ENCODE measurements around the gene ELFN1.

Gene ELFN1

DNA sequence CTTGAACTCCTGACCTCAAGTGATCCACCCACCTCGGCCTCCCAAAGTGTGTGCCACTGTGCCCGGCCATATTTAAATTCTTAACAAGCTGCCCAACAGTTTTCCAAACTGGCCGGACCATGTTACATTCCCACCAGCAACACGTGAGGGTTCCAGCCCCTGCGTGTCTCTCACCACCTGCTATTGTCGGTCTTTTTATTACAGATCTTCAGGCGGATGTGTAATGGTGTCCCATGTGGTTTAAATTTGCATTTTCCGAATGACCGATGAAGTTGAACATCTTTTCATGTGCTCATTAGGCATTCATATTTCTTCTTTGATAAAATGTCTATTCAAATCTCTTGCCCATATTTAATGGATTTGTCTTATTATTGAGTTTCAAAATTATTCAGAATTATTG lies 11.5 kb downstream of the ELFN1 start:
- Mint-ChIP-seq H3K36me3 (ENCODE audit: low read depth) (no peaks in the 10 kb centered on the region), H3K27me3 (peaks cover 32% of the 10 kb centered on the region), H3K4me1 (ENCODE audit: low read depth) (no peaks in the 10 kb centered on the region), H3K27ac (no peak overlapping the region), H3K9me3 (peaks cover 40% of the 10 kb centered on the region), H3K4me3 (no peak overlapping the region)
- intact Hi-C loops (cut with micrococcal nuclease), result no loop called here

DNA sequence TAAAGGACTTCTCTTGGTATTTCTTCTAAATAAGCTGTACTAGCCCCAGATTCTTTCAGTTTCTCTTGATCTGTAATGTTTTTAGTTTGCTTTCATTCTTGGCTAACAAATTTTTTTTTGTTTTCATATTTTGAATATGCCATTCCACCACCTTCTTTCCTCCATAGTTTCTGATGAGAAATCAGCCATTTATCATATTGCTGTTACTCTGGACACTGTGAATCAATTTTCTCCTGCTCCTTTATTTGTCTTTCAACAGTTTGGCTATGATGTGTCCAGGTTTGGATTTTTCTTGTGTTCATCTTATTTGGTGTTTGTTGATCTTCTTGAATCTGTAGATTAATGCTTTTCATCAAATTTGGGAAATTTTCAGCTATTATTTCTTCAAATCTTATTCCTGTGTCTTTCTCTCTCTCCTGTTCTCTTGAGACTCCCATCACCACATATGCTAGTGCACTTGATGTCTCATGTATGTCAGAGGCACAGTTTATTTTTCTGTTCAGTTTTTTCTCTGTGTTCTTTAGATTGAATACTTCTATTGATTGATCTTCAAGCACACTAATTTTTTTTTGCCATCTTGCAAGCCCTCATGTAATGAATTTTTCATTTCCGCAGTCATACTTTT lies 15.0 kb downstream of the ELFN1 start:
- intact Hi-C loops (cut with micrococcal nuclease), result no loop called here
- Mint-ChIP-seq H3K36me3 (ENCODE audit: low read depth) (no peaks in the 10 kb centered on the region), H3K27ac (no peak overlapping the region), H3K27me3 (peaks cover 32% of the 10 kb centered on the region), H3K9me3 (peaks cover 40% of the 10 kb centered on the region), H3K4me1 (ENCODE audit: low read depth) (no peaks in the 10 kb centered on the region), H3K4me3 (no peak overlapping the region)

DNA sequence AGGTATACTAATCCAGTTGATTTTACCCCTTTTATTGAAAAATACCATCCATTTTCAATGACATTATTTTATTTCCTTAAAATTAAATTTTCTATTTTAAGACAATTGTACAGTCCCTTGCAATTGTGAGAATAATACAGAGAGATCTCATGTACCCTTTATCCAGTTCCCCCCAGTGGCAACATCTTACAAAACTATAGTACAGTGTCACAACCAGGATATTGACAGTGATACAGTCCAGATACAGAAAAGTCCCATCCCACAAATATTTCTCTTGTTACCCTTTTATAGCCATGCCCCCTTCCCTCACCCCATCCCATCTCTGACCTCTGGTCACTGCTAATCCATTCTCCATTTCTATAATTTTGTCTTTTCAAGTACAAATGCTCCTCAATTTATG lies 18.5 kb downstream of the ELFN1 start:
- Mint-ChIP-seq H3K4me3 (no peak overlapping the region), H3K9me3 (peaks cover 29% of the 10 kb centered on the region), H3K27ac (no peak overlapping the region), H3K27me3 (peaks cover 21% of the 10 kb centered on the region), H3K36me3 (ENCODE audit: low read depth) (no peaks in the 10 kb centered on the region), H3K4me1 (ENCODE audit: low read depth) (no peaks in the 10 kb centered on the region)
- intact Hi-C loops (cut with micrococcal nuclease), result no loop called here

GRCh38 chr7:1689311-1689710 lies 19.2 kb downstream of the ELFN1 start:
- peaks cover 21% of the 10 kb centered on the region for H3K9me3 Mint-ChIP-seq
- peaks cover 17% of the 10 kb centered on the region for H3K27me3 Mint-ChIP-seq
- intact Hi-C loops (cut with micrococcal nuclease), result no loop called here
- H3K4me1 Mint-ChIP-seq (ENCODE audit: low read depth), result no peaks in the 10 kb centered on the region
- H3K27ac Mint-ChIP-seq, result no peak overlapping the region
- no peak overlapping the region for H3K4me3 Mint-ChIP-seq
- H3K36me3 Mint-ChIP-seq (ENCODE audit: low read depth), result no peaks in the 10 kb centered on the region

DNA sequence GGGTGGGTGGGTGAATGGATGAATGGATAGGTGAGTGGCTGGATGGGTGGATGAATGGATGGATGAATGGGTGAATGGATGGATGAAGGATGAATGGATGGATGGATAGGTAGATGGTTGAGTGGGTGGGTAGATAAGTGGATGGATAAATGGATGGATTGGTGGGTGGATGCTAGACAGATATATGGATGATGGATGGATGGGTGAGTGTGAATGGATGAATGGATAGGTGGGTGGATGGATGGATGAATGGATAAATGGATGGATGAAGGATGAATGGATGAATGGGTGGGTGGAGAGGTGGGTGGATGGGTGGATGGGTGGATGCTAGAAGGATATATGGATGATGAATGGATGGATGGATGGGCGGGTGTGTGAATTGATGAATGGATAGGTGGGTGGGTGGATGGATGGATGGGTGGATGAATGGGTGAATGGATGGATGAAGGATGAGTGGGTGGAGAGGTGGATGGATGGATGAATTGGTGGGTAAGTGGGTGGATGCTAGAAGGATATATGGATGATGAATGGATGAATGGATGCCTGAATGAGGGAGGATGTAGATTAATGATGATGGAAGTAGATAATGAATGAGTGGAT lies 20.4 kb downstream of the ELFN1 start:
- H3K27ac Mint-ChIP-seq, result no peak overlapping the region
- peaks cover 10% of the 10 kb centered on the region for H3K9me3 Mint-ChIP-seq
- no peaks in the 10 kb centered on the region for H3K4me1 Mint-ChIP-seq (ENCODE audit: low read depth)
- intact Hi-C loops (cut with micrococcal nuclease), result no loop called here
- peaks cover 10% of the 10 kb centered on the region for H3K27me3 Mint-ChIP-seq
- no peaks in the 10 kb centered on the region for H3K36me3 Mint-ChIP-seq (ENCODE audit: low read depth)
- no peak overlapping the region for H3K4me3 Mint-ChIP-seq

- intact Hi-C loops (cut with micrococcal nuclease), result no loop called here
- no peaks in the 10 kb centered on the region for H3K36me3 Mint-ChIP-seq (ENCODE audit: low read depth)
- H3K4me3 Mint-ChIP-seq, result no peak overlapping the region
- peaks cover 10% of the 10 kb centered on the region for H3K27me3 Mint-ChIP-seq
- no peaks in the 10 kb centered on the region for H3K4me1 Mint-ChIP-seq (ENCODE audit: low read depth)
- no peak overlapping the region for H3K27ac Mint-ChIP-seq
- H3K9me3 Mint-ChIP-seq, result peaks cover 6% of the 10 kb centered on the region
Measured at GRCh38 chr7:1691096-1691495, 21.0 kb downstream of the ELFN1 start.

GRCh38 chr7:1691601-1692514 lies 21.8 kb downstream of the ELFN1 start:
- Mint-ChIP-seq H3K27ac (no peak overlapping the region), H3K27me3 (peaks cover 8% of the 10 kb centered on the region), H3K4me3 (no peak overlapping the region), H3K4me1 (ENCODE audit: low read depth) (no peaks in the 10 kb centered on the region), H3K9me3 (no peaks in the 10 kb centered on the region), H3K36me3 (ENCODE audit: low read depth) (no peaks in the 10 kb centered on the region)
- intact Hi-C loops (cut with micrococcal nuclease), result no loop called here

DNA sequence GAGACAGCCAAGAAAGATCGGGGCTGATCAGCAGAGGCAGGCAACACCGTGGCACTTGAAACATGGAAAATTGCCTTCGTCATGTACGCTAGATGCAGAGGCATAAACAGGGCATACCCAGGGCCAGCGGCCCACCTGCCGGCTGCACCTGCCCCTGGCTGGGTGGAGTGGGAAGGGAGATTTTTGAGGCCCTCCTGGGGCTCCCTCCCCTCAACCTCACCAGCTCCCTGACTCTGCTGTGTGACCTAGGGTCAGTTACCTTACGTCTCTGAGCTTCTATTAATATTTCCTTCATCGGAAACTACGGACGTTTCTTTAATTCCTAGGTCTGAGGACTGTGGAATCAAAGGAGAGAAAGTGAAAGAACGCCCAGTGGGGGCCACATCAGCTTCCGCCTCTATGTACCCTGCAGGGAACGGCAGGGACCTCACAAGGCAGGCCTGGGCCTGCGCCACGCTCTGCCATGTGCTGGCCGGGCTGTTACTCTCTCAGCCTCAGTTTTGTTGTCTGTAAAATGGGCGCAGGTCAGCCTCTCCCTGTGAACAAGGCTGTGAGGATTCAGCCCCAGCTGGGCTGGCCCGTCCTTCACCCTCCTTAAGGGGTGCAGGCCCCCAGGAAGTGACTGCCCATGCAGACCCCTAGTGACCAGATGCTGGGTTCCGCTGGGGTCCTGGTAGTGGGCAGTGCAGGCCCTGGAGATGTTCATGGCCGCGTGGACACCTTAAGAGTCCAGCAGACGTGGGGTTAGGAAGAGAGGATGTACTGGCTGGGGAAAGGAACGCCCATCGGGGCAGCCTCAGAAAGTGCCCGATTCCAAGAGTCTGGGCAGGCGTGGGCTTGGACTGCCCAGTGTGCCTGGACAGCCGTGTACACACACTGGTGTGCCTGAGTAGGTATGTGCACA lies 22.7 kb downstream of the ELFN1 start:
- H3K27ac Mint-ChIP-seq, result no peak overlapping the region
- H3K9me3 Mint-ChIP-seq, result no peaks in the 10 kb centered on the region
- no peaks in the 10 kb centered on the region for H3K36me3 Mint-ChIP-seq (ENCODE audit: low read depth)
- peaks cover 9% of the 10 kb centered on the region for H3K27me3 Mint-ChIP-seq
- H3K4me1 Mint-ChIP-seq (ENCODE audit: low read depth), result no peaks in the 10 kb centered on the region
- intact Hi-C loops (cut with micrococcal nuclease), result no loop called here
- H3K4me3 Mint-ChIP-seq, result no peak overlapping the region

DNA sequence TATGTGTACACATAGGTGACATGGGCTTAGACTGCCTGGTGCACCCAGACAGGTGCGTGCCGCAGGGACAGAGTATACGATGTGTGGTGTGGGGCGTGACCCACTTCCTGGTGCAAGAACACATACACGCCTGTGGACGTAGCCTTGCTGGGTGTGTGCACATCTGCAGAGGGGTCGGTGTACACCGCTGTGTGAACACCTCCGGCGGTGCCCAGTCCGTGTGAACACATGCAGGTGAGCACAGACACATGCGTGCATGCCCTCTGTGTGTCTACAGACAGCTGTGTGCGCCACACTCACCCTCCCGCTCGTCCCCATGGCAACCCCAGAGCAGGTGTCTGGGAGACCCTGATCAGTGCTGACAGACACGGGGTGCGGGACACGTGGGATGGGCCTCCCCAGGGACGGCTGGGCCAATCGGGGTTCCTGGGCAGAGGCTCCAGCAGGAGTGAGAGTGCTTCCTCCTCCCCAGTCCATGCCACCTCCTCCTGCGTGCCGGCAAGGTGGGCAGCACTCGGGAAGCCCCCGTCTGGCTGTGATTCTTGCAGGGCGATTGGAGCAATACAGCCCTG lies 23.4 kb downstream of the ELFN1 start:
- no peaks in the 10 kb centered on the region for H3K4me1 Mint-ChIP-seq (ENCODE audit: low read depth)
- H3K27me3 Mint-ChIP-seq, result peaks cover 9% of the 10 kb centered on the region
- intact Hi-C loops (cut with micrococcal nuclease), result no loop called here
- H3K4me3 Mint-ChIP-seq, result no peak overlapping the region
- H3K36me3 Mint-ChIP-seq (ENCODE audit: low read depth), result no peaks in the 10 kb centered on the region
- no peaks in the 10 kb centered on the region for H3K9me3 Mint-ChIP-seq
- H3K27ac Mint-ChIP-seq, result no peak overlapping the region

DNA sequence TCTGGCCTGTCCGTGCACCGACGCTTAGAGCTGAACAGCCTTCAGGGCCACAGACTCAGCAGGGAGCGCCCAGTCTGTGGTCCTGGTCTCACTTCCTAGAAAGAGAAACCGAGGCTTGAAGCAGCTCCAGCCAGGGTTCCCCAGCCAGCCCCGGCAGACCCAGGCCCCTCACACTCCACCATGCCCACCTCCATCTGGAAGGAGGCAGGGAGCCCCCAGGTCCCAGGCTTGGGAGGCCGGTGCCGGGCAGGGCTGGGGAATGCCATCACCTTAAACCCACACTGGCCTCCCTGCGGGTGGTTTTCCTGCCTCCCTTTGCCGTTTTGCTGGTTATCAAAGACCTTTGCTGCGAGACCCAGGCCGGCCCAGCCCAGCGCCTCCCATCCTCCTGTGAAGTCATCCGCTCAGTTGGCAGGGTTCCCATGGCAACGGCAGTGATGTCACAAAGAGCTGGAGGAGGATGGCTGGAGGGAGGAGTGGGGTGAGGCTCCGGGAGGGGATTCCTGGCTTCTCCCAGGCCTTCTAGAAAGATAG lies 24.0 kb downstream of the ELFN1 start:
- intact Hi-C loops (cut with micrococcal nuclease), result no loop called here
- Mint-ChIP-seq H3K4me1 (ENCODE audit: low read depth) (no peaks in the 10 kb centered on the region), H3K27ac (no peak overlapping the region), H3K36me3 (ENCODE audit: low read depth) (no peaks in the 10 kb centered on the region), H3K27me3 (peaks cover 13% of the 10 kb centered on the region), H3K4me3 (no peak overlapping the region), H3K9me3 (no peaks in the 10 kb centered on the region)

- no peaks in the 10 kb centered on the region for H3K4me1 Mint-ChIP-seq (ENCODE audit: low read depth)
- H3K9me3 Mint-ChIP-seq, result no peaks in the 10 kb centered on the region
- peaks cover 13% of the 10 kb centered on the region for H3K27me3 Mint-ChIP-seq
- no peaks in the 10 kb centered on the region for H3K36me3 Mint-ChIP-seq (ENCODE audit: low read depth)
- intact Hi-C loops (cut with micrococcal nuclease), result no loop called here
- no peak overlapping the region for H3K4me3 Mint-ChIP-seq
- H3K27ac Mint-ChIP-seq, result no peak overlapping the region
Measured at GRCh38 chr7:1694611-1695511, 24.8 kb downstream of the ELFN1 start.

DNA sequence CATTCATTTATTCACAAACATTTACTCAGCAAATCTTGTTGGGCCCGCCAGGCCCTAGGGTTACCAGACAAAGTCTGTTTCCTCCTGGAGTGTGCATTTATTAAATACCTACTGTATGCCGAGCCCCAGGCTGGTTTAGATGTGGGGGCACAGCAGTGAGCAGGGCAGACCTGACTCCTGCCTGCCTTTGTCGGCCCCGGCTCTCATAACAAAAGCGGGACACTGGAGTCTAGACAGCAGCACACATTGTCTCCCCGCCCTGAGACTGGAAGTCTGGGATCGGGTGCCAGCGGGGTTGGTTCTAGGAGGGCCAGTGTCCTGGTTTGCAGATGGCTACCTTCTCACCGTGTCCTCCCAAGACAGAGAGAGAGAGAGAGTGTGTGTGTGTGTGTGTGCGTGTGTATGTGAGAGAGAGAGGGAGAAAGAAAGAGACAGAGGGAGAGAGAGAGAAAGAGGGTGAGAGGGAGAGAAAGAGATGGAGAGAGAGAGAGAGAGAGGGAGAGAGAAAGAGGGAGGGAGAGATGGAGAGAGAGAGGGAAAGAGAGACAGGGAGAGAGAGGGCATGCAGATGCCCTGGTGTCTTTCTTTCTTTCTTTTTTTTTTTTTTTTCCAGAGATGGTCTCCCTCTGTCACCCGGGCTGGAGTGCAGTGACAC lies 25.9 kb downstream of the ELFN1 start:
- intact Hi-C loops (cut with micrococcal nuclease), result no loop called here
- H3K4me3 Mint-ChIP-seq, result no peak overlapping the region
- H3K4me1 Mint-ChIP-seq (ENCODE audit: low read depth), result no peaks in the 10 kb centered on the region
- no peak overlapping the region for H3K27ac Mint-ChIP-seq
- H3K27me3 Mint-ChIP-seq, result peaks cover 15% of the 10 kb centered on the region
- H3K9me3 Mint-ChIP-seq, result no peaks in the 10 kb centered on the region
- no peaks in the 10 kb centered on the region for H3K36me3 Mint-ChIP-seq (ENCODE audit: low read depth)
